KMS-11 (cell line): ENCODE results near the gene DARS1.

Source experiments
- H2AFZ ChIP-seq: fragments of 200-600 bp; sonication (generic); 2 replicates; pipeline ENCODE4 v1.6.1; 2016; ENCODE audit warnings: antibody characterized with exemption, mixed run types, low read depth
- H3K27ac ChIP-seq: fragments of 200-600 bp; sonication (generic); 2 replicates; pipeline ENCODE4 v1.6.1; 2016; ENCODE audit warnings: mild to moderate bottlenecking, mixed run types
- H3K27me3 ChIP-seq: fragments of 200-600 bp; sonication (generic); 2 replicates; pipeline ENCODE4 v1.6.1; 2017; ENCODE audit warnings: mild to moderate bottlenecking, low read depth, mixed run types, moderate library complexity; ENCODE audit not compliant: insufficient read depth
- H3K36me3 ChIP-seq: fragments of 200-600 bp; sonication (generic); 2 replicates; pipeline ENCODE4 v1.6.1; 2017; ENCODE audit warnings: mild to moderate bottlenecking, mixed run types; ENCODE audit not compliant: insufficient read depth
- H3K4me1 ChIP-seq: fragments of 200-600 bp; sonication (generic); 2 replicates; pipeline ENCODE4 v1.6.1; 2016; ENCODE audit warnings: mild to moderate bottlenecking, low read depth, mixed run types; ENCODE audit not compliant: poor library complexity, severe bottlenecking
- H3K4me2 ChIP-seq: fragments of 200-600 bp; sonication (generic); 2 replicates; pipeline ENCODE4 v1.7.0; 2016; ENCODE audit warnings: mild to moderate bottlenecking, mixed run types
- H3K4me3 ChIP-seq: fragments of 200-600 bp; sonication (generic); IDR thresholded peaks from 2 replicates; pipeline ENCODE4 v1.6.1; 2017; ENCODE audit warnings: low read depth, low read length, mixed read lengths; ENCODE audit not compliant: insufficient read depth
- H3K79me2 ChIP-seq: fragments of 200-600 bp; sonication (generic); 2 replicates; pipeline ENCODE4 v1.6.1; 2016; ENCODE audit warnings: low read depth, mixed run types; ENCODE audit not compliant: insufficient read depth
- H3K9ac ChIP-seq: fragments of 200-600 bp; sonication (generic); 2 replicates; pipeline ENCODE4 v1.6.1; 2016; ENCODE audit warnings: mild to moderate bottlenecking, mixed run types
- H4K20me1 ChIP-seq: fragments of 200-600 bp; sonication (generic); 2 replicates; pipeline ENCODE4 v1.6.1; 2016; ENCODE audit warnings: mild to moderate bottlenecking, mixed run types; ENCODE audit not compliant: insufficient read depth
- TF ChIP-seq, protein P1 (sequence below): fragments of 200-600 bp; sonication (generic); conservative IDR thresholded peaks from 2 replicates; pipeline ENCODE4 v1.6.1; 2017; ENCODE audit warnings: low read depth, mild to moderate bottlenecking, antibody characterized with exemption, low read length, moderate library complexity, mixed read lengths

The DARS1 gene

DNA sequence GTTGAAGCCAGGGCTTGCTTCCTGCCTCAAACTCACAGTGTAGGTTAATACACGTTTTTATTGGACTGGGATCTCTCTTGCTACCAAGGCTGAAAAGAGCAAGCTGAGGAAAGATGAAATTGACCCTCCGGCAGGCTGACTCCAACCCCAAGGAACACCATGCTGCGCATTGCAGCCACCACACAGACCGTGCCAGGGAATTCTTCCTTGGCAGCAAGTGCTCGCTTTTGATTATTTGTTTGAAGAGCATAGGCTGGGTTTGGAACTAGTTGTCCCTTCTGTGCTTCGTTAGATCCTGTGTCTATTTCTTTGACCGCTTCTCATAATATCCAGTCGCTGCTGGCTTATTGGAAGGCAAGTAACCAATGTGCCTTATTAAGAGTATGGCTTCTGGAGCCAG lies 34.4 kb upstream of the DARS1 start:
- no peaks in the 10 kb centered on the region for H3K4me1 ChIP-seq
- H3K79me2 ChIP-seq, result no peaks in the 10 kb centered on the region
- TF ChIP-seq, protein P1, sequence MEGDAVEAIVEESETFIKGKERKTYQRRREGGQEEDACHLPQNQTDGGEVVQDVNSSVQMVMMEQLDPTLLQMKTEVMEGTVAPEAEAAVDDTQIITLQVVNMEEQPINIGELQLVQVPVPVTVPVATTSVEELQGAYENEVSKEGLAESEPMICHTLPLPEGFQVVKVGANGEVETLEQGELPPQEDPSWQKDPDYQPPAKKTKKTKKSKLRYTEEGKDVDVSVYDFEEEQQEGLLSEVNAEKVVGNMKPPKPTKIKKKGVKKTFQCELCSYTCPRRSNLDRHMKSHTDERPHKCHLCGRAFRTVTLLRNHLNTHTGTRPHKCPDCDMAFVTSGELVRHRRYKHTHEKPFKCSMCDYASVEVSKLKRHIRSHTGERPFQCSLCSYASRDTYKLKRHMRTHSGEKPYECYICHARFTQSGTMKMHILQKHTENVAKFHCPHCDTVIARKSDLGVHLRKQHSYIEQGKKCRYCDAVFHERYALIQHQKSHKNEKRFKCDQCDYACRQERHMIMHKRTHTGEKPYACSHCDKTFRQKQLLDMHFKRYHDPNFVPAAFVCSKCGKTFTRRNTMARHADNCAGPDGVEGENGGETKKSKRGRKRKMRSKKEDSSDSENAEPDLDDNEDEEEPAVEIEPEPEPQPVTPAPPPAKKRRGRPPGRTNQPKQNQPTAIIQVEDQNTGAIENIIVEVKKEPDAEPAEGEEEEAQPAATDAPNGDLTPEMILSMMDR, result no peak
- H3K4me3 ChIP-seq, result no peak overlapping the region
- no peaks in the 10 kb centered on the region for H3K36me3 ChIP-seq
- H4K20me1 ChIP-seq, result no peaks in the 10 kb centered on the region
- H3K27ac ChIP-seq, result no peak overlapping the region
- H2AFZ ChIP-seq, result no peak overlapping the region
- no peaks in the 10 kb centered on the region for H3K27me3 ChIP-seq
- H3K9ac ChIP-seq, result no peak overlapping the region
- no peak overlapping the region for H3K4me2 ChIP-seq

DNA sequence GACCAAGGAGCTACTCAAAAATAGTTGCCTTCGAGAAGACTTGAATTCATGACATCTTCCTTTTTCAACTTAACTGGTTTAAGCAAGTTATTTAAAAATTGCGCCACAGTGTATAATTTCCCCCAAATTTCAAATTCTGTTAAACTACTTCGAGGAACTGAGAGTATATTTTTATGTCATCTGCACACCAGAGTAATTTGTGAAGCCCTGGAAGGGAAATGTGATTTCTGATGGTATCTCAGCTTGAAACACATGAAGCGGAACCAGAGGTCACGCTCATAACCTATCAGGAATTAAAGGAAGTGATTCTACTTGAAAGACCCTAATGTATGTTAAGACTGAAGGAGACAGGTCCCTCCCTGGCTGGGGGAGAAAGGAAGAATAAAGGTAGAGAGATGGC lies 33.9 kb upstream of the DARS1 start:
- no peaks in the 10 kb centered on the region for H3K4me1 ChIP-seq
- H3K9ac ChIP-seq, result no peak overlapping the region
- no peaks in the 10 kb centered on the region for H4K20me1 ChIP-seq
- H3K36me3 ChIP-seq, result no peaks in the 10 kb centered on the region
- TF ChIP-seq, protein P1, result no peak
- no peak overlapping the region for H2AFZ ChIP-seq
- H3K4me3 ChIP-seq, result no peak overlapping the region
- no peak overlapping the region for H3K27ac ChIP-seq
- no peaks in the 10 kb centered on the region for H3K79me2 ChIP-seq
- no peaks in the 10 kb centered on the region for H3K27me3 ChIP-seq
- no peak overlapping the region for H3K4me2 ChIP-seq

DNA sequence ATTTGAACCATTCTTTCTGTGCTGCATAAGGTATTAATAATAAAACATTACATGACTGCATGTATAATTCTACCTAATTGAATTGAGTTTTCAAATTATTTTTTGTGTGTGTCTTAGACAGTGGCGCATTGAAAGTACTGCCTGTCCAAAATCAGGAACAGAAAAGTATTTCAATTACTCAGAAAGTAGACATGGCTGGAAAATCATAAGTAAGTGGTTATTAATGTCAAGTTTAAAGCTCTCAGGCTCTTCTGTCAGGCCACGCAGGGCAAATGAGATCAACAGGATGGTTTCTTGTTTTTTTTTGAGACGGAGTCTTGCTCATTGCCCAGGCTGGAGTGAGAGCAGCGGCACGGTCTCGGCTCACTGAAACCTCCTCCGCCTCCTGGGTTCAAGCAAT lies 32.4 kb upstream of the DARS1 start:
- no peaks in the 10 kb centered on the region for H3K79me2 ChIP-seq
- H3K27ac ChIP-seq, result no peak overlapping the region
- no peak overlapping the region for H3K9ac ChIP-seq
- no peaks in the 10 kb centered on the region for H4K20me1 ChIP-seq
- no peak overlapping the region for H3K4me2 ChIP-seq
- no peak overlapping the region for H3K4me3 ChIP-seq
- no peak overlapping the region for H2AFZ ChIP-seq
- no peaks in the 10 kb centered on the region for H3K4me1 ChIP-seq
- no peaks in the 10 kb centered on the region for H3K27me3 ChIP-seq
- TF ChIP-seq, protein P1, result no peak
- no peaks in the 10 kb centered on the region for H3K36me3 ChIP-seq

DNA sequence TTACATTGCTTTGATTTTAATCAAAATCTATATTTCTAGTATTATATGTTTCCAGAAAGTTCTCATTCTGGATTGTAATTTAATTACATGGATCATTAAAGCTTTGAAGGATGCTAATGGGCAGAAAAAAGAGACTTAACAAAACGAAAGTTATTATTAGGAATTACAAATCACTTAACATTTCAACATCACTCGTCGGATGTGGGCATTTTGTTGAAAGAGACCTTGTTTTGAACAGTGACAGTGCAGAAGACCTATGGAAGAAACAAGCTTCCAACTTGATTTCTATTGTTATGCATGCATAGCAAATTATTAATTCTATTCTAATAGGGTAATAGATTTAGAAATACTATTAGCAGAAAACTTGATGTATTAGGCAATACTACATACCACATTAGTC lies 31.4 kb upstream of the DARS1 start:
- no peaks in the 10 kb centered on the region for H3K27me3 ChIP-seq
- no peaks in the 10 kb centered on the region for H3K79me2 ChIP-seq

More for the DNA sequence above, 31.4 kb upstream of the DARS1 start:
- H4K20me1 ChIP-seq, result no peaks in the 10 kb centered on the region
- H3K4me2 ChIP-seq, result no peak overlapping the region
- no peak overlapping the region for H2AFZ ChIP-seq
- H3K4me1 ChIP-seq, result no peaks in the 10 kb centered on the region
- TF ChIP-seq, protein P1, result no peak
- no peak overlapping the region for H3K9ac ChIP-seq
- no peak overlapping the region for H3K27ac ChIP-seq
- no peak overlapping the region for H3K4me3 ChIP-seq
- H3K36me3 ChIP-seq, result no peaks in the 10 kb centered on the region
